Smooth muscle cell of the brain vasculature (primary cell): Measurements from ENCODE around the gene SMIM35.

ENCODE experiments used
- DNase-seq: peaks from one replicate; pipeline ENCODE4 v3.0.0-alpha.2; 2012; ENCODE audit warnings: low read depth, low spot score

The SMIM35 gene

GRCh38 chr11:118109231-118109630 is 22.5 kb upstream of the SMIM35 start:
- no peak for DNase-seq

- DNase-seq, result no peak
These were observed 21.8 kb upstream of the SMIM35 start for GRCh38 chr11:118108513-118108912.

GRCh38 chr11:118106789-118107335 is 20.1 kb upstream of the SMIM35 start:
- DNase-seq, result no peak

- no peak for DNase-seq
These were observed 19.0 kb upstream of the SMIM35 start for GRCh38 chr11:118105657-118106305.

- no peak for DNase-seq
These were observed 17.7 kb upstream of the SMIM35 start for GRCh38 chr11:118104491-118104890.

- no peak for DNase-seq
These were observed 16.0 kb upstream of the SMIM35 start for GRCh38 chr11:118102721-118103261.

- DNase-seq, result no peak
These were observed 14.0 kb upstream of the SMIM35 start for GRCh38 chr11:118100691-118101232.

- DNase-seq, result no peak
These were observed 13.2 kb upstream of the SMIM35 start for GRCh38 chr11:118099838-118100556.

GRCh38 chr11:118098996-118099837 is 12.5 kb upstream of the SMIM35 start:
- no peak for DNase-seq

- DNase-seq, result no peak
These were observed 9.2 kb upstream of the SMIM35 start for GRCh38 chr11:118095967-118096367.

- DNase-seq, result no peak
These were observed 8.7 kb upstream of the SMIM35 start for GRCh38 chr11:118095493-118095892.

GRCh38 chr11:118092907-118093571 is 6.3 kb upstream of the SMIM35 start:
- DNase-seq, result no peak

- no peak for DNase-seq
These were observed 4.9 kb upstream of the SMIM35 start for GRCh38 chr11:118091690-118092089.

GRCh38 chr11:118090545-118091162 is 3.9 kb upstream of the SMIM35 start:
- DNase-seq, result no peak

- DNase-seq, result peak; percentile 13
These were observed 1.8 kb upstream of the SMIM35 start for GRCh38 chr11:118088531-118088930.

GRCh38 chr11:118087931-118088330 is 1.2 kb upstream of the SMIM35 start:
- no peak for DNase-seq

- DNase-seq, result no peak
These were observed 2.1 kb downstream of the SMIM35 start for GRCh38 chr11:118084656-118085055.

- no peak for DNase-seq
These were observed 2.5 kb downstream of the SMIM35 start for GRCh38 chr11:118084247-118084646.

GRCh38 chr11:118082880-118083552 is 3.7 kb downstream of the SMIM35 start:
- DNase-seq, result no peak
